GM19239 (cell line): ENCODE data around the gene SLC2A9.

Experiments
- DNase-seq: peaks from one replicate; pipeline ENCODE4 v3.0.0; 2011; ENCODE audit warnings: low spot score; ENCODE audit not compliant: insufficient read length
- FAIRE-seq: peaks from 2 replicates; lab custom pipeline; 2011; peaks lifted over from hg19 to GRCh38; lab: Jason Lieb, UNC

SLC2A9 gene

DNA sequence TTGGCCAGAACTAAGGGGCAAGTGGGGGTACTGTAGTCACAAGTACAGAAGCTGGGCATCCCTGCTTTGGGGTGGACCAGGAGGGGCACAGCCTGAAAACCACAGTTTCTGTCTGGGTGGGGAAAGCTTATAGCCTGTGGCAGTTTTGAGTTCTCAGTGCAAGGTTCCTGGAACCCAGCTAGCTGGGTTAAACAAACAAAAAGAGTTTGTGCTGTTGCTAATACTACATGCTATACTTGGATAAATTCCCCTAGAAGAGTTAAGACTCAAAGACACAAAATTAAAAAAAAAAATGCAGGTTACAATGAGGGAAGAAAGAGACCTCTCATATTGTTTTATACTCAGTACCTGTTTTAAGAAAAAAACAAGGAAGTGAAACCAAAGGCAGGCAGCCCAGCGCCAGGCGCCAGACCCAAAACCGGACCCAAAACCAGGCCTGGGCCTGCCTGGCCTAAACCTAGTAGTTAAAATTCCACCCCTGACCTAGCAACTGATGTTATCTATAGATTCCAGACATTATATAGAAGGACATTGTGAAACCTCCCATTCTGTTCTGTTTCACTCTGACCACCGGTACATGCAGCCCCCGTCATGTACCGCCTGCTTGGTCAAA lies 50.8 kb downstream of the SLC2A9 start:
- FAIRE-seq = peak; percentile 100

DNA sequence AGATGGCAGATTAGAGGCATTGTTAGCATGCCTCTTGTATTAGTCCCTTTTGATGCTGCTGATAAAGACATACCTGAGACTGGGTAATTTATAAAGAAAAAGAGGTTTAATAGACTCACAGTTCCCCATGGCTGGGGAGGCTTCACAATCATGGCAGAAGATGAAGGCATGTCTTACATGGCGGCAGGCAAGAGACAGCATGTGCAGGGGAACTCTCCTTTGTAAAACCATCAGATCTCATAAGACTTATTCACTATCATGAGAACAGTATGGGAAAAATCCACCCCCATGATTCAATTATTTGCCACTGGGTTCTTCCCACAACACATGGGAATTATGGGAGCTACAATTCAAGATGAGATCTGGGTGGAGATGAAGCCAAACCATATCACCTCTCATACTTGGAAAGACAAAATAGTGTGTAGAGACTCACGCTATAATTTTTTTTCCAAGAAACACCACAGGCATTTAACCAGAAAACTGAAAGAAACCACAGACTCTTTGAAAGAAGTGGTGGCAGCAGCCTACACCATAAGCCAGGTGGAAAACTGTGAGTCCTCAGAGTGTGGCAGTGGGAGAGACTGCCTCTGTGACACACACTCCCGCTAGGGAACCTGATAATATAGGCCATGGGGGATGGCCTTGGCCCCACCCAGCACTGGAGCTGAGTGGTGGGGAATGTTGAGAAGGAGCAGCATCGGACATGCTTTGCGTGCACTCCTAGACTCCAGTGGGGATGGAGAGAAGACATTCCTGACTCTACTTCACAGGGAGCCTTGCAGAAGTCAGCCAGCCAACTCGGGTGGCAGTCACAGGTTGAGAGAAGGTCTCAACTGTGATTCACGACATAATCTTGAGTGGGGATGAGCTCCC lies 51.5 kb downstream of the SLC2A9 start:
- peak; percentile 58 for FAIRE-seq
- no peak for DNase-seq

More for the DNA sequence above, 50.8 kb downstream of the SLC2A9 start:
- no peak for DNase-seq

DNA sequence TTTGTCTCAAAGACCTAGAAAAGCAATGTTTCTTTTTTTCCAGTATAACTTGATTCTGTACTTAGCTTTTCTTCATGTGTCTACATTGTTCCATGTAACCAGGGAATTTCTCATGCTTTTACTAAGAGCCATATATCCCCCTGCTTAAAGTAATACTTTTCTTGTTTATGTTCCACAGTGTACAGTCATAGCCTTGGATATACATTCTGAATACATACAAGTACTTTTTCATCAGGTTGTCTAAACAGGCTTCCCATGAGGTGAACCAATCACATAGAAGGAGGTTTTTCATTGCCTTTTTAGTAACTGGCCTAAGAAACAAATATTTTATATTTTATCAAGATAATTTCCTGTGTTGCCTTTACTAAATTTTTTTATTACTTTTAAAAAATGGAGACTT lies 52.8 kb downstream of the SLC2A9 start:
- FAIRE-seq (peak; percentile 44), DNase-seq (no peak)

DNA sequence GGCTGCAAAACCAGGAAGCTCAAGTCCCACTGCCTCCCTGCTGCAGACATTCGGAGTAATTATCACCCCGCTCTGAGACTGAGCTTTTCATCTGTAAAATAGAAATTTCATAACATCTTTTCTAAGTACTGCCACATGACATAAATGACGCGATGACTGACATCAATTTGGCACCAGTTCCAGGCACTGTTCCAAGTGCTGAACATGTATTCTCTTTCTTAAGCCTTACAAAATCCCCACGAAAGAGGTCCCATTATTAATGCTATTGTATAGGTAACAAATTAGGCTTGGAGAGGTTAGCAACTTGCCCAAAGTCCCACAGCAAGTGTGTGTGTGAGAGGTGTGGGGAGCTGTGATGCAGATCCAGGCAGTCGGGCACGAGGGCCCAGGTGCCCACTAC lies 56.4 kb downstream of the SLC2A9 start:
- no peak for FAIRE-seq
- DNase-seq = no peak

DNA sequence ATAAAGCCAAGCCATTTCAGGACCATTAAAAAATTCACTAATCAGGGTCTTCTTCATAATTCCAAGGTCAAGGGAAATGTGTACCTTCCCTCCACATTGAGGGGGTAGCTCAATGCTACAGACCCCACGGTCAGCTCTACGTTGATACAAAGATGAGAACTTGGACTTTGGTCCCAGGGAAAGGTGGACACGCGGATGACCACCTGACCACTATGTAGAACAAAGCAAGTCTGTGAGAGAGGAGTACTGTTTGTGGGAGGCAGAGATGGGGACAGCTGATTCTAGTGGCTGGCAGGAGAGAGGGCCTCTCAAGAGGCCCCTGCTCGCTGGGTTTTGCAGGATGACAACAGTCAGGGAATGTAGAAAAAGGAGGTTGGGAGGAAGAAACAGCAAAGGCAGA lies 58.0 kb downstream of the SLC2A9 start:
- FAIRE-seq (no peak), DNase-seq (no peak)

DNA sequence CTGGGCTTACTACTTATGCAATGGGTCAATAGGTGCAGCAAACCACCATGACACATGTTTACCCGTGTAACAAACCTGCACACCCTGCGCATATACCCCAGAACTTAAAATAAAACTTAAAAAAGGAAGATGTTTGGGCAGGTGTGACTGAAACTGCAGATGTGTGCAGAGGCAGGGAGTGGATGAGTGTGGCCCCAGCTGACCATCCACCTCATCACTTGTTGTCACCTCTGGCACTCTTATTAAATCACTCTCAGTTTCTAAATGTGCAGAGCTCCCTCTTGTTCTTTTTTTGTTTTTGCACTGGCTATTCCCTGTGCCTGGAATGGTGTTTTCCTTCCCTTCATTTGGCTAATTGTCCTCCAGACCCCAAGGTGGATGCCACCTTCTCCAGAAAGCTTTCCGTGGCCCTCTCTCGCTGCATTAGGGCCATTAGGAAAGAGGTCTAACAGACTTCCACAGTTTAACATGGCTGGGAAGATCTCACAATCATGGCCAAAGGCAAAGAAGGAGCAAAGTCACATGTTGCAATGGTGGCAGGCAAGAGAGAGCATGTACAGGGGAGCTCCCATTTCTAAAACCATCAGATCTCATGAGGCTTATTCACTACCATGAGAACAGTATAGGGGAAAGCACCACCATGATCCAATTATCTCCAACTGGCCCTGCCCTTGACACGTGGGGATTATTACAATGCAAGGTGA lies 58.5 kb downstream of the SLC2A9 start:
- no peak for FAIRE-seq

DNA sequence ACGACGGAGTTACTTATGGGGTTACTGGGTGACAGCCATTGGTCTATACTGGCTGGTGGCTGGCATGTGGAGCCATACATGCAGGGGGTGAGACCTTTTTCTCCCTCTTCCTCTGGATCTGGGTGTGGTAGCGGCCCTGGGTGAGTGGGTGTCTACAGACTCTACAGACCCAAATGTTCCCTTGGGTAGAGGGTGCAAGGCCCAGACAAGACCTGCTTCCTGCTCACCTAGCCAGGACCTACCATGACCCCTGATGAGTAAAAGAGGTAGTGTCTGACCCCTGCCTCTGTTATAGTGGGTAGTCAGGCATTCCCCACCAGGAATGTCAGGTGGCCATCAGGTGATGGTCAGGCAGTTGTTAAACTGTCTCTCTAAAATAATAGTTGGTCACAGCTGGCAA lies 66.8 kb downstream of the SLC2A9 start:
- FAIRE-seq (no peak), DNase-seq (no peak)

More for the DNA sequence above, 58.5 kb downstream of the SLC2A9 start:
- no peak for DNase-seq

DNA sequence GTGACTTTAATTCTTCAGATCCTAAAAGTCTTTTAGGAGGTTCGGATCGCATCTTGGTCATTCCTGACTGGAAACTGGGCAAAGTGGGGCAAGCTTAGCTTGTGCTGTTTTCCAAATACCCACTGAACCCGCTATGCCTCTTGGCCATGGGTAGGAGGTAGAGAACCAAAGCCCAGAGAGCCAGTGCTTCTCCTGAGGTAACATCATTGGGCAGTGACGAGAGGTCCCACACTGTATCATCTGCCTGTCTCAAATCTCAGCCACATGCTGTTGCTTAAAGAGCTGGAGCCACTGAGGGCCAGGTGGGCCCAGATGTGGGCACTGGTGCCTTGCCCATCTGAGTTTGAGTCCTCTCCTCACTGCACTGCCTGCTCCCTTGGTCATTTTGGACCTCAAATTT lies 68.2 kb downstream of the SLC2A9 start:
- FAIRE-seq = no peak

DNA sequence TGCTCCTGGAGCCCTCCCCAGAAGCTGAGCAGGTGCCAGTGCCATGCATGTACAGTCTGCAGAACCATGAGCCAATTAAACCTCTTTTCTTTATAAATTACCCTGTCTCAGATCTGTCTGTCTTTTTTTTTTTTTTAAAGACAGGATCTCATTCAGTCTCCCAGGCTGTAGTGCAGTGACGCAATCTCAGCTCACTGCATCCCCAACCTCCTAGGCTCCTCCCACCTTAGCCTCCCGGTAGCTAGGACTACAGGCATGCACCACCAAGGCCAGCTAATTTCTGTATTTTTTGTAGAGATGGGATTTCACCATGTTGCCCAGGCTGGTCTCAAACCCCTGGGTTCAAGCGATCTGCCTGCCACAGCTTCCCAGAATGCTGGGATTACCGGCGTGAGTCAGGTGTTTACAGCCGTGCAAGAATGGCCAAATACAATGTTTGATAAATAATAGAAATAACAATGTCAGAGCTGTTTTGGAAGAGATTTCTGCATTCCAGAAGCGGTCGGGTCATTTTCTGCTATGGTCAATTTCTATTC lies 68.8 kb downstream of the SLC2A9 start:
- DNase-seq = no peak
- no peak for FAIRE-seq

More for the DNA sequence above, 68.2 kb downstream of the SLC2A9 start:
- no peak for DNase-seq

DNA sequence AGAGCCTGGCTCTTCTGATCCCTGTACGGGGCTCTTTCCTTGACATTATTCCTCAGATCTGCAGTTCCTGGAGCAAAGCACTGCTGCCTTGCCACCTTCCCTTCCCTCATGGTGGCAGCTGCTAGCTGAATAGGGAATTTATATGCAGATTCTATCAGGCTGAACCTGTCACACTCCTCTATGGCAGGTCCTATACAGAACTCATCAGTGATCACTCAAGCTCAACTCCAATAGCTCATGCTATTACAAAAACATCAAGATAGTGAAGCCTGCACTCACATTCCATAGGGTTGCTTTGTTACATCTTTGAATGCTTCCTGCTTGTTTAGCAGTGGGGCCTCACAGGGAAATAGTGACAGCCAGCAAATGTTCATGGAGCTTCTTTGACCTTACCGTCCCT lies 71.7 kb downstream of the SLC2A9 start:
- FAIRE-seq (no peak), DNase-seq (no peak)

DNA sequence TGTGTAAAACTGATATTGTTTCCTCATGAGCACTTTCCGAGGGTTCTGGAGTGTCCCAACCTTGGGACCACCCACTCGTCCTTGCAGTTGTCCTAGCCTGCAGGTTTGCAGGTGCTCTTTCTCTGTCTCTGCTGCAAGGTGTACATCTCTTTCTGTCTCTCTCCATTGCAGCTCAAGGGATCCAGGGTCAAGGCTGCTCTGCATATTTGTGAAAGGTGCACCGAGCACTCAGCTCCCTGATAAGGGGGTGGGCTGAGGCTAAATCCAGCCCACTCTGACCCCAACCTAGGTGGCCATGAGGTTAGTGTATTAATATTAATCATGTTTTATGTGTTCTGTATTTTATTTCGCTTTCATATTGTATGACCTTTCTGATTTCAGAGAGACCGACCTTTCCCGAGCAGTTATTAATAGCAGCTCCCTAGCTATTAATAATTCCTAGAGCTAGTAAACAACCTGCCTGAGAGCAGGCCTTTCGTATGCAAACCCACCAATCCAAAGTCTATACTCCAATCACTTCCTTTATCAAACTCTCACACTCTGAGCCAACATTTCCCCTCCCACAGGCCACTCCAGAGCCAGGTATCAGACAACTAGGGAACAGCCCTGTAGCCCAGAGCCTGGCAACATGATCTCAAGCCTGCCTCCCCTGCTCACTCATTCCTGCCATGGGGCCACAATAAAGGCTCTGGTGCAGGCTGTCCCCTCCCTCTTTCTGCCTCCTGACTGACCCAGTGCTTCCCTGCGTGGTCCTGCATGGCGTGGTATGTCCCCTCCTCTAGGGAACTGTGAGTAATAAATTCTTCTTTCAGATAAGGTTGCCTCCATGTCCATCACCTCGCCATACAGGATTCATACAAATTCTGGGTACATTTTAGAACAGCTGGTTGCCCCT lies 73.9 kb downstream of the SLC2A9 start:
- no peak for DNase-seq
- FAIRE-seq = no peak

DNA sequence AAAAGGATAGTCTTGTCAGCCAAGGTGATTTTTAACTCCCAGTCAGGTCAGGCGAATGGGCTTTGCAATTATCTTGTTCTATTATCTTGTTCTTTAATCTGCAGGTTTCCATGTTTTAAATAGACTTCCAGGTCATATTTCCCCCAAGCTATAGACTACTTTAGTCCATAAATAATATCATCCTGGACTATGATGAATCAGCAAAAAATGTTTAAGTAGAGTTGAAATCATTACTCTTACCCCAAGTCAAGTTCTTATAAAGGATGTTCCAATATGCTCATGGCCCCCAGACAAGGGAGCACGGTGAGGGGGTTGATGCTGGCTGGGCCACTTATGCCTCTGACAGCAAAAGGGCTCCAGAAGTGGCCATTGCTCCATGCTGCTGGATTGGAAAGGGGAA lies 75.1 kb downstream of the SLC2A9 start:
- DNase-seq = no peak
- FAIRE-seq = no peak

DNA sequence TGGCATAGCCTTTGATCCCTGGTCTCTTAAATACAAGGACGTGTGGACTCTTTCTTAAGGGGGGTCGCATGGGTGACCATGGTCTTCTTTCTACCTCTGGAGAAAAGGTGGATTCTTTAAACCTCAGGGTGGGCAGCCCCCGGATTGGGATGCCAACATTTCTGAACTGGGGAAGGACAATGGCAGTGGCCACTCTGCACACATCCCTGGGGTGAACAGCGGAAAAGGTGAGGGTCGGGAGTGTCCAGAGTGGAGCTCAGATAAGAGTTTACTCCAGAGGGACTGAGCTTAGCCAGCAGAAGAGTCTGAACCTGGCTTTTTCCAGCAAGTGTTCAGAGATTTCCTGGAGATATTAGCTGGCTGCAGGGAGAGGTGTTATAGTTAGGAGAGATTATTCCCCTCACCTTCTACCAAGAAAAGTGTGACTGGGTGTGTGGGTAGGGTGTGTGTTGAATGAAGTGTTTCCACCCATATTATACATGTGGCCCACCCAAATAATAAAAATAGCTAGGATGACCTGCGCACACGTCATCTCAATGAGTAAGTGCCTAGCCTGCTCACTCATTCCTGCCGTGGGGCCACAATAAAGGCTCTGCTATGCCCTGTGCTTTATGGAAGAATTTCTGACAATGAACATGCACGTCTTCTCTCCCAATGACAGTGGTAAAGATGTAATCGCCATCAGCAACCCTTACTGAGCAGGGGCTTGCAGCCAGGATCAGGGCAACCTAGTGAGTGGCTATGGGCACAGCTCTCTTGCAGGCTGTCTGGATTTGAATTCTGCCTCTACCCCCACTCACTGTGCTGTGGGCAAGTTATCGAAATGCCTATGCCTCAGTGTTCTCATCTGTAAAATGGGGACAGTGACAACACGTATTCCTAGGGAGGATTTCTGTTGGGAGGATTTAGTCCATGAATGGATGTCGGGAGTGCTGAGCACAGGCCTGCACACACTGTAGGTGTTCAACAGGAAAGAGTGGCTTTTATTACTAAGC lies 76.6 kb downstream of the SLC2A9 start:
- no peak for DNase-seq
- no peak for FAIRE-seq

DNA sequence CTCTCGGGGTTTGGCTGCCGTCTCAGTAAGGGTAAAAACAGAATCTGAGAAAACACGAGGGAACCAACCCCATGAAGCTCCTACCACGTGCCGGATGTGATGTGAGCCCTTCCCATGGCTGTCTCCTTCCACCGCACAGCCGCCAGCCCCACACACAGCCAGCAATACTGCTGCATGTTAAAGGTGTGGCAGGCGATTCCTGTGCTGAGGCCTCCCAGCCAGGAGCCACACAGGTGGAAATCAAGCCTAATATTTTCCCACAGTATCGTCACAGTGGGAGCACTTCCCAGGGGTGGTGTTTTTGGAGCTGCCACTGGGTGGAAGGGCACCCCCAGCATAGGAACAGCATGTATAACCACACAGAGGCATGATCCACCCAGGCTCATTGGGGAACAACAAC lies 77.5 kb downstream of the SLC2A9 start:
- FAIRE-seq (no peak), DNase-seq (no peak)

DNA sequence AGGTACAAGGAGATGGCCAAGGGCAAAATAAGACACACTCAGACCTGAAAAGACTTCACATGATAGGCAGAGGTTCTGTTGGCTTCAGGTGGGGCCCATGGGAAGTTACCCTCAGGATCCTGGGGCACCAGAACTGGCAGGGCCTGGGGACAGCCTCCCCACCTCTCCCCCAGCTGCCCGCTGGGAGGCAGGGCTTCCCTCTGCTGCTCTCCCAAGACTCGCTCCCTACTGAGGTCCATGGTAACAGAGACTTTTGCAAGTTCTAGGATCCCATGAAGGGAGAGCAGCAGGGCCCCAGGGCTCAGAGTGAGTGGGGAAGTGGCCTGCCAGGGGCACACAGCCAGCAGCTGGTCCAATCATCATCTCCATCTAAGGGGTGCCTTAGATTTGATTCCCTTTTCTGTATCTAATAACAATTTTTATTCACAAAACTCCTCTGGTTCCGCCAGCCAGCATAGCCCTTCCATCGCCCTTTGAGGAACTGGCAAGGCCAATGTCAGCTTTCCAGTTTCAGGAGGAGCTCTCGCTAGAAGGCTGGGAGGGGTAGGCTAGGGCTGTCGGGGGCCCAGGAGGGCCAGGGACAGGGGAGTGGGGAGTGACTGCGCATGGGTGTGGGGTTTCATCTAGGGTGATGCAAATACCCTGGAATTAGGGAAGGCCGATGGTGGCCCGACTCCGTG lies 78.2 kb downstream of the SLC2A9 start:
- DNase-seq (no peak), FAIRE-seq (no peak)

DNA sequence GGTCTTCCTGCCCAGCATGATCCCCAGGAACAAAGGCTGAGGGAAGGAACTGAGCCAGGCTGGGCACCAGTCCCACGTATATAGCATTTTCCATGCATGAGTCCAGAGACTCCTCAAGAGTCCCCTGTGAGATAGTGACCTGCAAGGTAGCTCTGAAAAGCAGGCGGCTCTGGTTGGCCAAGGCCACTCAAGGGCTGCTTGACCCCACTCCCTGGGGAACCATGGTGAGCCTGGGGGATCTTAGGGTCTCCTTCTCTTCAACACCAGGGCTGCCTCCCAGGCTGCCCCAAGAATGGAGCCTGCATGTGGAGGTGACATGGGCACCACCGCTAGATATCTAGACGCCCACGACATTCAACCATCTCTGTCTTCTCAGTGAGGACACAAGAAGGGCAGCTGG lies 79.2 kb downstream of the SLC2A9 start:
- no peak for FAIRE-seq

DNA sequence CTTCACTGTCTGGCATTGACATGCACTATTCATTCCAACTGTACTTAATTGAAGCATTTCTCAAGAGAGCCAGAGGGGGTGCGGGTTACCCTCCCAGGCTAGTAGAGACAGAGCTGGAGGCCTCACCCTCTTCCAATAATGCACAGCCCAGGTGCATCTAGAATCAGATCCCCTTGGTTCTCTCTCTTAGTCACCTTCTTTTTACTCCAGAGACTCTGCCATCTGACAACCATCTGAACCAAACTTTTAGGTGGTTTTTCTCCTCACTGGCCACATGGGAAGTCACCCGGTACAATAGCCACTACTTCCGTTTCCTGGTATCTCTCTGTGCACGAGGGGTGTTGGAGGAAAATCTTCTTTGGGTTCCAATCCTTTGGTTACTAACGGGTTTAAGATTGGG lies 81.3 kb downstream of the SLC2A9 start:
- DNase-seq = no peak
- no peak for FAIRE-seq

More for the DNA sequence above, 79.2 kb downstream of the SLC2A9 start:
- no peak for DNase-seq

DNA sequence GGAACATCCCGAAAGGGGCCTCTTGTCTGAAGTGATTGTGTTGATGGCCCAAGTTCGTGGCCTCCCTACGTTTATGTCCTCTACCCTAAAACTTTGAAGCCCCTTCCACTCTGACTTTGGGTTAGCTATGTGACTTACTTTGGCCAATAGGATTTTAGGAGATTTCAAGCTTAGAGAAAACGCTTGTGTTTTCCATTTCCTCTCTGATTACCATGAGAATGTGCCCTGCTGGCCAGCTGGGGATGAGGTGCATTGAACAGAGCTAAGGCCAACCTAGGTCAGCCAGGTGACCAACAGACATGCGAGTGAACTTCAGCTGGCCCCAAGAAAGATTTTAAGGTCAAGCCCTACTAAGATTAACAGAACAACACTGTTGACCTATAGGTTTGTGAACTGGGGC lies 82.4 kb downstream of the SLC2A9 start:
- no peak for DNase-seq
- no peak for FAIRE-seq
